Fibroblast of lung (primary cell): ENCODE measurements around the gene CIB4. TPM values are rescaled to one million over a fixed set of nuclear protein-coding genes. Genes with fewer than 3 reads are reported as not detected.

Experiments used
- DNase-seq, 2 donors: peaks; one replicate each; pipeline versions ENCODE4 v3.0.0 to v3.0.0-alpha.2; 2010; ENCODE audit warnings: low read depth in 2 of 2
- H2AFZ ChIP-seq: 2 replicates; pipeline ENCODE4 v1.5.1; 2012; ENCODE audit warnings: low read length, control low read depth, inconsistent platforms
- H3K27ac ChIP-seq: 2 replicates; pipeline ENCODE4 v1.5.1; 2011; ENCODE audit warnings: low read length, control low read depth; ENCODE audit not compliant: insufficient read depth
- H3K27me3 ChIP-seq: 2 replicates; pipeline ENCODE4 v1.5.1; 2011; ENCODE audit warnings: mild to moderate bottlenecking, low read length; ENCODE audit not compliant: control insufficient read depth, insufficient read depth
- H3K36me3 ChIP-seq: 2 replicates; pipeline ENCODE4 v1.5.1; 2011; ENCODE audit warnings: low read length; ENCODE audit not compliant: control insufficient read depth, insufficient read depth
- H3K4me1 ChIP-seq: 2 replicates; pipeline ENCODE4 v1.5.1; 2011; ENCODE audit warnings: low read length; ENCODE audit not compliant: control insufficient read depth, insufficient read depth; ENCODE audit errors: extremely low read depth
- H3K4me2 ChIP-seq: 2 replicates; pipeline ENCODE4 v1.5.1; 2011; ENCODE audit warnings: low read length, control low read depth; ENCODE audit not compliant: insufficient read depth; ENCODE audit errors: extremely low read depth
- H3K4me3 ChIP-seq, 4 experiments: fragments of 200-600 bp in 1 of 4; sonication (generic) in 1 of 4; replicated peaks in 1 of 4; 2 replicates each; pipeline ENCODE4 v1.5.1; 2011 to 2016; ENCODE audit warnings: low read length in 4 of 4, low read depth in 3 of 4, mild to moderate bottlenecking in 3 of 4, control low read depth in 2 of 4, inconsistent platforms in 1 of 4, mixed read lengths in 1 of 4; ENCODE audit not compliant: insufficient read depth in 1 of 4; ENCODE audit errors: control extremely low read depth in 1 of 4
- H3K79me2 ChIP-seq: 2 replicates; pipeline ENCODE4 v1.5.1; 2012; ENCODE audit warnings: mild to moderate bottlenecking, low read length, inconsistent platforms; ENCODE audit not compliant: control insufficient read depth, insufficient read depth
- H3K9ac ChIP-seq: 2 replicates; pipeline ENCODE4 v1.5.1; 2011; ENCODE audit warnings: mild to moderate bottlenecking, low read length, control low read depth; ENCODE audit not compliant: insufficient read depth
- H3K9me3 ChIP-seq: 2 replicates; pipeline ENCODE4 v1.5.1; 2012; ENCODE audit warnings: low read depth, low read length; ENCODE audit not compliant: control insufficient read depth, insufficient read depth
- H4K20me1 ChIP-seq: 2 replicates; pipeline ENCODE4 v1.5.1; 2011; ENCODE audit warnings: low read length; ENCODE audit not compliant: control insufficient read depth, insufficient read depth; ENCODE audit errors: extremely low read depth
- EZH2 ChIP-seq: IDR thresholded peaks from 2 replicates; pipeline ENCODE4 v1.5.1; 2012; ENCODE audit warnings: low read length, control low read depth, mild to moderate bottlenecking; ENCODE audit errors: missing control alignments
- polyA plus RNA-seq, 2 donors: library from polyadenylated mRNA; depleted of rRNA in 1 of 2; stranded (reverse) in 1 of 2; unstranded in 1 of 2; fragments of >200 nt; gene quantifications; 2 replicates each; pipeline ENCODE4 v1.2.1, GENCODE V29; 2011 to 2012; ENCODE audit warnings: missing spikeins in 1 of 2
- total RNA-seq: library from RNA; depleted of rRNA; stranded (reverse); fragments of >200 nt; gene quantifications from 2 replicates; pipeline ENCODE4 v1.2.1, GENCODE V29; 2014
- TF ChIP-seq, protein P1 (sequence below), 2 donors: IDR thresholded peaks in 1 of 2; conservative IDR thresholded peaks in 1 of 2; 1 replicate in 1 of 2; 2 replicates in 1 of 2; pipeline ENCODE4 v1.5.1; 2011 to 2012; ENCODE audit warnings: low read length in 2 of 2, control low read depth in 1 of 2, inconsistent platforms in 1 of 2, low read depth in 1 of 2, mild to moderate bottlenecking in 1 of 2

Gene CIB4
- total and polyA plus RNA-seq, 2 donors (not counting 1 experiment from before 2014, with no cell fraction given), result not detected

DNA sequence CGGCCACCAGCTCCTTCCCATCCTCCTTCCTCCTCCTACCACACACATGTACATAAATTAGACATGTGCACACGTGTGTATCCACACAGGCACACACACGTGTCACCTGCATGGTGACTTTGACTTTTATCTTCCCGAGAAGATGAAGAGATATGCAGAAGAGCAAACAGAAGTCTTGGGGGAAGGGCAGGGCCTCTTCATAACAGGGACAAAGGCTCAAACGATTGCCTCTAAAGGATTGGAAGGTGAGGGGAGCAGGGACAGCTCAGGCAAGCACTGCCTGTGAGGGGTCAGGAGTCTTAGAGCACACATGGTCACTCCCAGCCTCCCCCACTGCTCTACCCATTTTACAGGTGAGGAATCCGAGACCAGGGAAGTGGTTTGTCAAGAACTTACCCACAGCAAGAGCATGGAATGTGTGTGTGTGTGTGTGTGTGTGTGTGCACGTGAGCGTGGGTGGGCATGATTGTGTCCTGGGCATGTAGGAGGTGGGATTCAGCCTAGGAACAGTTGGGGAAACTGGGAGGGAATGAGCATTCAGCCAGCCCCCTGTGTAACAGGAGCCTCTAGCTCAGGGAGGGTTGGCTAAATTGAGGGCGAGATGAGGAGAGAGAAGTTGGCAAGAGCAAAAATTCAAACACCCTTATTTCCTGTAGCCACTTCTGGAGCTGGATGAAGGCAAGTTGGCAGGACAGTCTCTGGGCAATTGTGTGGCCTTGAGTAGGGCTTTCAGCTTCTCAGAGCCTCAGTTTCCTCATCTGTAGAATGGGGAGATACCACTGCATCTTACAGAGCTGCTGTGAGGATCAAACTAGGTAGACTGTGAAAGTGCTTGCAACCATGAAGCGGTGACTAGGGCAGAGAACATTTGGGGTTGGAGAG, 24.2 kb downstream of the CIB4 start:
- Histone ChIP-seq H4K20me1 (no peaks in the 10 kb centered on the region), H3K27me3 (peaks cover 44% of the 10 kb centered on the region), H3K27ac (no peak overlapping the region), H3K4me3 (no peak overlapping the region), H3K4me2 (no peak overlapping the region), H3K9me3 (no peaks in the 10 kb centered on the region), H3K79me2 (no peaks in the 10 kb centered on the region), H3K4me1 (no peaks in the 10 kb centered on the region), H3K36me3 (no peaks in the 10 kb centered on the region), H2AFZ (no peak overlapping the region), H3K9ac (no peak overlapping the region)
- TF ChIP-seq, protein P1, sequence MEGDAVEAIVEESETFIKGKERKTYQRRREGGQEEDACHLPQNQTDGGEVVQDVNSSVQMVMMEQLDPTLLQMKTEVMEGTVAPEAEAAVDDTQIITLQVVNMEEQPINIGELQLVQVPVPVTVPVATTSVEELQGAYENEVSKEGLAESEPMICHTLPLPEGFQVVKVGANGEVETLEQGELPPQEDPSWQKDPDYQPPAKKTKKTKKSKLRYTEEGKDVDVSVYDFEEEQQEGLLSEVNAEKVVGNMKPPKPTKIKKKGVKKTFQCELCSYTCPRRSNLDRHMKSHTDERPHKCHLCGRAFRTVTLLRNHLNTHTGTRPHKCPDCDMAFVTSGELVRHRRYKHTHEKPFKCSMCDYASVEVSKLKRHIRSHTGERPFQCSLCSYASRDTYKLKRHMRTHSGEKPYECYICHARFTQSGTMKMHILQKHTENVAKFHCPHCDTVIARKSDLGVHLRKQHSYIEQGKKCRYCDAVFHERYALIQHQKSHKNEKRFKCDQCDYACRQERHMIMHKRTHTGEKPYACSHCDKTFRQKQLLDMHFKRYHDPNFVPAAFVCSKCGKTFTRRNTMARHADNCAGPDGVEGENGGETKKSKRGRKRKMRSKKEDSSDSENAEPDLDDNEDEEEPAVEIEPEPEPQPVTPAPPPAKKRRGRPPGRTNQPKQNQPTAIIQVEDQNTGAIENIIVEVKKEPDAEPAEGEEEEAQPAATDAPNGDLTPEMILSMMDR (conservative IDR thresholded peaks at IDR 0.05 in 1 of 2, IDR thresholded peaks at IDR 0.05 in 1 of 2; ENCODE audit: low read depth in 1 of 2, low read length in 2 of 2), result no peak
- DNase-seq, result no peak

DNA sequence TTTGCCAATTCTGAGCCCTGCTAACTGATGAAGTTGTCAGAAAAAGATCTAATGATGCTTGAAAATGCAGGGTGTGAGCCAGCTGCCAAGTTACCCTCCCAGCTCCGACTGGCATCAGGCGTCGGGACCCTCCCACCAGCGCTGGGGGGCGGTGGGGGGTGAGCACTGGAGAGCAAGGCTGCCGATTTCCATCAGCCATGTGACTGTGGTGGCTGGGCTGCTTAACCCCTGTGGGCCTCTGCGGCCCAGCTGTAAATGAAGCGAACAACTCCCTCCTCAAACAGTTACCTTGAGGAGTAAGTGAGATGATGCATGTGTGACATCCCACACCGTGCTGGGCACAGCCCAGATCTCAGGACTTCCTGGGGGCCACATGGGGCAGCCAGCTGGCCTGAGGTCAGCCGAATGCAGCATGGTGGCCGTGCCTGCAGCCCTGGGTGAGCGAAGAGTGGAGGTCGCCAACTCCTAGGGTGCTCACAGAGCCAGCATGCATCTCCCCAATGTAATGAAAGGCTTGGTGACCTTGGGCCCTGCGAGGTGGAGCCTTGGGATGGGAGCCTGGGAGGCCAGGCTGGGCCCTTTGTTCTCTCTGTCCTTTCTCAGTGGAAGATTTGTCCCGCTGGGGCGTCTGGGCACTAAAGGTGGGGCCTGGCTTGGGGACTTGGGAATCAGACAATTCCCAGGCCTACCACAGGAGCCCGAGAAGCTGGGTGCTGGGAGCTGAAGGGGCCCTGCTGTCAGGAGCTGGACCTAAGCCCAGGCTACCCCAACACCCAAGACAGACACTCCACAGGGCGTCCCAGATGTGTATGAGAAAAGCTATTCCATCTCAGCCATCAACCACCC, 25.1 kb downstream of the CIB4 start:
- Histone ChIP-seq H3K27me3 (peaks cover 46% of the 10 kb centered on the region), H3K79me2 (no peaks in the 10 kb centered on the region), H3K36me3 (no peaks in the 10 kb centered on the region), H3K4me1 (no peaks in the 10 kb centered on the region), H4K20me1 (no peaks in the 10 kb centered on the region), H3K9me3 (no peaks in the 10 kb centered on the region), H3K27ac (no peak overlapping the region), H2AFZ (no peak overlapping the region), H3K9ac (no peak overlapping the region), H3K4me3 (no peak overlapping the region), H3K4me2 (no peak overlapping the region)
- TF ChIP-seq, protein P1 (conservative IDR thresholded peaks at IDR 0.05 in 1 of 2, IDR thresholded peaks at IDR 0.05 in 1 of 2; ENCODE audit: low read depth in 1 of 2, low read length in 2 of 2), result no peak
- TF ChIP-seq EZH2, result no peak
- no peak for DNase-seq

DNA sequence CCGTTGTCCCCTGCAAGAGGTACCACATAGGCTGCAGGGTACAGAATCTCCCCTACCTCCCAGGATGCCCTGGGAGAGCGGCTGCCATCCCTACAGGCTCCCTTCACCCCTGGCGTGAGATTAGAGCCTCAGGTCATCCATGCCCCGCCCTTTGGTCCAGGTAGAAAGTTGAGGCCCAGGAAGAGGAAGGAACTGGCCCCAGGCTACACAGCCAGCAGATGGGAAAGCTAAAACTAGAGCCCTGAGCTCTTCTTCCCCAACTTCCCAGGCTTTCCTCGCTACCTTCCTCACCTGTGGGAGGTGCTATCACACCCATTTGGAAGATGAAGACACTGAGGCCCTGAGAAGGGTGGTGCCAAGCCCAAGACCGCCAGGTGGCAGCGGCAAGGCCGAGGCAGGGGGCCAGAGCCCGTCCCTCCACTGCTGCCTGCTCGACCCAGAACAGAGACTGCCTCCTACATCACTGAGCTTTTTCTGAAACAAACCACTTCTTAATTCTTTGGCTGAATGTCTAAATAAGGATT, 25.8 kb downstream of the CIB4 start:
- H3K27ac ChIP-seq, result no peak overlapping the region

More for the DNA sequence above, 25.8 kb downstream of the CIB4 start:
- H4K20me1 ChIP-seq, result no peaks in the 10 kb centered on the region
- peak in 1 of 2 donors; percentile 33 for DNase-seq
- TF ChIP-seq, protein P1 (conservative IDR thresholded peaks at IDR 0.05 in 1 of 2, IDR thresholded peaks at IDR 0.05 in 1 of 2; ENCODE audit: low read depth in 1 of 2, low read length in 2 of 2), result no peak
- TF ChIP-seq EZH2, result no peak
- H3K36me3 ChIP-seq, result no peaks in the 10 kb centered on the region
- H3K79me2 ChIP-seq, result no peaks in the 10 kb centered on the region
- H3K9ac ChIP-seq, result no peak overlapping the region
- no peak overlapping the region for H2AFZ ChIP-seq
- no peak overlapping the region for H3K4me3 ChIP-seq
- H3K4me2 ChIP-seq, result no peak overlapping the region
- no peaks in the 10 kb centered on the region for H3K9me3 ChIP-seq
- peaks cover 50% of the 10 kb centered on the region for H3K27me3 ChIP-seq
- H3K4me1 ChIP-seq, result no peaks in the 10 kb centered on the region
